Activated effector memory CD4-positive, alpha-beta T cell treated with Interleukin-2 at 50 U/mL for 16 hours (primary cell): ENCODE data around the gene HEYL.

Source experiments
- DNase-seq: peaks from one replicate; pipeline ENCODE4 v3.0.0-alpha.2; 2020

Gene HEYL

DNA sequence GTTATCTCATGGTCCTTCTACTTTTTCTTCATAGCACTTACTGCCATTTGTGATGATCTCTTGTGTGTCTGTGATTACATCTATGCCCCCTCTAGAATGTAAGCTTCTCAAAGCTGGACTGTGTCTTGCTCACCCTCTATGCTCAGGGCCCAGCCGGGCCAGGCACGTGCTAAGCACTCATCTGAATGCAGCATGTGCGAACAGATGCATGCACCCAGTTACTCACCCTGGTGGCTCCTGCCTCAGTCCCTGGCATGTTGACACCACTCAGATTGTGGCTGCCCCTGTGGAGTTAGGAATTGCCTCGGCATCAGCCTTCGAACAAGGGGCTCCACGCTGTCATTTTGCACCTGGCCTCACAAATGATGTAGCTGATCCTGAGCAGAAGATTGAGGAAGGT is 43.3 kb downstream of the HEYL start:
- no peak for DNase-seq

DNA sequence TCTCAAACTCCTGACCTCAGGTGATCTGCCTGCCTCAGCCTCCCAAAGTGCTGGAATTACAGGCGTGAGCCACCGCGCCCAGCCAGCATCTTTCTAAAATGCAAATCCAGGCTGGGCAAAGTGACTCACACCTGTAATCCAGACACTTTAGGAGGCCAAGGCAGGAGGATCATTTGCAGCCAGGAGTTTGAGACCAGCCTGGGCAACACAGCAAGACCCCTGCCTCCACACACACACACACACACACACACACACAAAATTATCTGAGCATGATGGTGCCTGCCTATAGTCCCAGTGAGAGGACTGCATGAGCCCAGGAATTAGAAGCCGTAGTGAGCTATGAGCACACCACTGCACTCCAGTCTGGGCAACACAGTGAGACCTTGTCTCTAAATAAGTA is 46.1 kb downstream of the HEYL start:
- DNase-seq, result no peak

DNA sequence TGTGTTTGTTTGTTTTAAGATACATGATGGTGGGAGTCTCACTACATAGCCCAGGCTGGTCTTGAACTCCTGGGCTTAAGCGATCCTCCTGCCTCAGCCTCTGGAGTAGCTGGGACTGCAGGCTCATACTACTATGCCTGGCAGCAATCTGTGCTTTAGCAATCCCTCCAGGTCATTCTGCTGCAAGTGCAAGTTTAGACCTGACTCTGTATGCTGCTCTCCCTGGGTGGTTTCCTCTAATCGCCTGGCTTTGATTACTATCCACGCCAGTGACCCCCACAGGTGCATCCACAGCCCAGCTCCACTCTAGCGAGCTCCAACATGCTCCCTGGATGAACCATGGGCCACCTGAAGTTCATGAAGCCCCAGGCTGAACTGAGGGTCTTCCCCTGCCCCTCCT is 47.4 kb downstream of the HEYL start:
- no peak for DNase-seq

DNA sequence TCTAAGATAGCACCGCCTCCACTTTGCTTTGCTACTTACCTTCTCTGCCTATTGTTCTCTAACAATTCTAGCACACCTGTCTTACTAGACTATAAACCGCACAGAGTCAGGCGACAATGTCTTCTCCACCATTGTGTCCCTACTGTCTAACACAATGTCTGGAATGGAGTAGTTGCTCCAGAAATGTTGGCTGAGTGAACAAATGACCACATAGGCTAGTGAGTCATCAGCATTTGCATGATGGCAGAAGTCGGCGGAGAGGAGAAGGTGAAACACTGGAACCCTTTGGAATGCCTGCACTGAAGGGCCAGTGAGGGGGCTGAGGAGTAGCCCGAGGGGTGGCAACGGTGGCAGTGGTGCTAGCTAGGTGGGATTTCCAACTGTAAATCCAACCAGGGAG is 48.9 kb downstream of the HEYL start:
- no peak for DNase-seq

DNA sequence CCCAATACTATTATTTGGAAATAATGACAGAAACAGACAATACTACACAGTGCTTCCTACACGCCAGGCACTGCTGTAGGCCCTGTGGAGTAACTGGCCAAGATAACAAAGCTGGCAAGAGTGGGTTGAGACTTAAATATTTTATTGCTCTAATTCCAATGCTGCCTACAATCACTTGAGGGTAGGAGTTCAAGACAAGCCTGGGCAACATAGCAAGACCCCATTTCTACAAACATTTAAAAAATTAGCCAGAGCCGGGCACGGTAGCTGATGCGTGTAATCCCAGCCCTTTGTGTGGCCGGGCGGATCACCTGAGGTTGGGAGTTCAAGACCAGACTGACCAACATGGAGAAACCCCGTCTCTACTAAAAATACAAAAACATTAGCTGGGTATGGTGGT is 53.5 kb downstream of the HEYL start:
- no peak for DNase-seq

DNA sequence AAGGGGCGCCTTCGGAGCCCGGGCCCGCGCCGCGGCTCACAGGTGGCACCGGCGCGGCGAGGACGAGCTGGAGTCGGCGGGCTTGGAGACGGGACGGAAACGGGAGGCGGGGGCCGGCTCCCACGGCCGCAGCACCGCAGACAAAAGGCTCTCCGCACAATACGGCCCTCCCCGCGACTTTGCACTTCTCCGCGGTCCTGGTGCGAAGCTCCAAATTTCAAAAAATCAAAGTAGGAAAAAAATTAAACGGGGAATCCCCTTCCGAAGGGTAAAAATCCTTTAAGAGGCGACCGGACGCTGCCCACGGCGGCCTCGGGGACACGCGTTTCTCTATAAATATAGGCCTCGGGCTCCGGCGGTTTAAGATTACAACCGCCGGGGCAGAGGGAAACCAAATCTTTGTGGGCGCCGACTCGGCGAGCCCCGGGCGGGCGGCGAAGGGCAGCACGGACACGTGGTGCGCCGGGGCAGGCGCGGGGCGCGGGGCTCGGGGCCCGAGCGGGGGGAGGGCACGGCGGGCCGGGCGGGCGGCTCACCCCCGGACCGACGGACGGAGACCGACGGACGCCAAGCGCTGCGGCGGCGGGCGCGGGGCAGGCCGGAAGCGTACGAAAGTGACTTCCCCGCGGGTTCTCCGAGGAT is 63.3 kb downstream of the HEYL start:
- peak; percentile 13 for DNase-seq

DNA sequence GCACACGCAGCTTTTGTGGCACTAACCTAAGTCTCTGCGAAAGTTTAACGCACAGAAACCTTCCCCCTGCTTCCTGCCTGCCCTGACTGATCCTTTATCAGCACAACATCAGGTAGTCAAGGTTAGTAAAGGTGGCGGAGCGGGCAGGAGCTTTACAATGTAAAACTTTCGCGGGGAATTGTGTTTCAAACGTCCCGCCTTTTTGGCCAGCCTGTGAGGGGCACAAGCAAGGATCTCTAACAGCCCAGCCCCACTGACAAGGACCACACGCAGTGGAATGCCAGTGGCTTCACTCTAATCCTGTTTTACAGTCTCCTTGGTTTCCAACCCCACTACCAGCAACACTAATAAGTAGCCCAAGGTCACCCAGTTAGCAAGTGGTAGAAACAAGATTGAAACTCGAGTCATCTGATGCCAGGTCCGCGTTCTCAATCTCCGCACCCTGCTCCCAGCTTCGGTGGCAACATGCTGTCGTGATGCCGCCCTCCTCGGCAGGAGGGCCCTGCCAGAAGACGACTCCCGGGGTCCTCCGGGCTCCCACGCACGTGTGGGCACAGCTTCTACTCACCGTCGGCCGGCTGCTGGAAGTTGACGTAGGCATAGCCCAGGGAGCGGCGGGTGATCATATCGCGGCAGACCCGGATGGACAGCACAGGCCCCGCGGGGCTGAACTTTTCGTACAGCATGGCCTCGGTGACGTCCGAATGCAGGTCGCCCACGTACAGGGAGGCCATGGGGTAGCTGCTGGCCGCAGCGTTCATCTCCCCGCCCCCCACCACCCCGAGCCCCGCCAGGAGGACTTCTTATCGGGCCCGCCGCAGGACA is 64.0 kb downstream of the HEYL start:
- DNase-seq, result peak; percentile 28

DNA sequence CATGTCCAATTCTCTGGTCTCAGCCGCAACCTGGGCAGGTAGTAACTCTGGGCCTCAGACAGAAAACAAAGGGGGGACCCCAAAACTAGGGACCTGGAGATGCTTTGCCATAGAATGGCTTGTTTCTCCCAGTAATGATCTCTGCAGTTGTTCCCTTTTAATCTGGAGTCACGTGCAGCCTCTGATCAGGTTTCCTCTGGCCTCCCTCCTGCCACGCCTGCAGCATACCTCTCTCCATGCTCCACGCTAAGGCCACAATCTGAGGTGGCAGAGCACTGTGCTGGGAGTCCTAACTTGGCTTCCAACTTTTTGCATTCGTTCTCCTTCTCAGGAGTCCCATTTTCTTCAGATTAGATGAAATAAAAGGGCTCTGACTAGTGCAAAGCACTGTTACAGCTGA is 64.8 kb downstream of the HEYL start:
- no peak for DNase-seq
